LNCAP (cell line): ENCODE data around the gene HAO1.

Experiments
- CTCF ChIP-seq: fragments of 450-650 bp; IDR thresholded peaks from 2 replicates; pipeline ENCODE4 v1.5.1; 2017; ENCODE audit warnings: mild to moderate bottlenecking

HAO1 gene

GRCh38 chr20:7943891-7944290, 3.6 kb upstream of the HAO1 start:
- TF ChIP-seq CTCF: no peak

GRCh38 chr20:7939663-7940062, 595 bp downstream of the HAO1 start:
- TF ChIP-seq CTCF: no peak

- no peak for TF ChIP-seq CTCF
Observed at GRCh38 chr20:7938058-7938457, 2.2 kb downstream of the HAO1 start.

- no peak for TF ChIP-seq CTCF
Observed at GRCh38 chr20:7937328-7937727, 2.9 kb downstream of the HAO1 start.

GRCh38 chr20:7935027-7935551, 5.2 kb downstream of the HAO1 start:
- no peak for TF ChIP-seq CTCF

- TF ChIP-seq CTCF: no peak
Observed at GRCh38 chr20:7933346-7933745, 6.9 kb downstream of the HAO1 start.

GRCh38 chr20:7930343-7930742, 9.9 kb downstream of the HAO1 start:
- no peak for TF ChIP-seq CTCF

GRCh38 chr20:7926767-7927166, 13.5 kb downstream of the HAO1 start:
- peak; percentile 69 for TF ChIP-seq CTCF
